GM18508 (cell line): Measurements from ENCODE around the gene MCF2L.
"Not testable (repeated sequence)": the region's sequence is repeated elsewhere in the genome, so short reads cannot be mapped to it uniquely, and the experiment has no call there.

Experiments
- ATAC-seq: cut with Tn5 transposase; IDR thresholded peaks from one replicate; pipeline ENCODE4 v1.9.1; 2021; ENCODE audit warnings: moderate number of reproducible peaks; ENCODE audit not compliant: insufficient read depth, unreplicated experiment

The MCF2L gene

DNA sequence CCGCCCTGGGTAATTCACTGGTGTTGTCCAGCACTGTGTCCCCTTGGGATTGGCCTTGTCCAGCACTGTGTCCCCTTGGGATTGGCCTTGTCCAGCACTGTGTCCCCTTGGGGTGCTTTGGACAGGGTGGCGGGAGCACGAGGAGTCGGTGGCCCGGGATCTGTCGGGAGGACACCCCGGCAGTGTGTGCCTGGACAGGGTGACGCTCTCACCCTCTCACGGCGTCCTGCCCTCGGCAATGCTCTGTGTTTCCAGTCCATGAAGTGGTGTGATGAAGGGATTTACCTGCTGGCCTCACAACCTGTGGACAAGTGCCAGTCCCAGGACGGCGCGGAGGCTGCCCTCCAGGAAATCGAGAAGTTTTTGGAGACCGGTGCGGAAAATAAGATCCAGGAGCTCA, 106.7 kb downstream of the MCF2L start:
- ATAC-seq = no peak

DNA sequence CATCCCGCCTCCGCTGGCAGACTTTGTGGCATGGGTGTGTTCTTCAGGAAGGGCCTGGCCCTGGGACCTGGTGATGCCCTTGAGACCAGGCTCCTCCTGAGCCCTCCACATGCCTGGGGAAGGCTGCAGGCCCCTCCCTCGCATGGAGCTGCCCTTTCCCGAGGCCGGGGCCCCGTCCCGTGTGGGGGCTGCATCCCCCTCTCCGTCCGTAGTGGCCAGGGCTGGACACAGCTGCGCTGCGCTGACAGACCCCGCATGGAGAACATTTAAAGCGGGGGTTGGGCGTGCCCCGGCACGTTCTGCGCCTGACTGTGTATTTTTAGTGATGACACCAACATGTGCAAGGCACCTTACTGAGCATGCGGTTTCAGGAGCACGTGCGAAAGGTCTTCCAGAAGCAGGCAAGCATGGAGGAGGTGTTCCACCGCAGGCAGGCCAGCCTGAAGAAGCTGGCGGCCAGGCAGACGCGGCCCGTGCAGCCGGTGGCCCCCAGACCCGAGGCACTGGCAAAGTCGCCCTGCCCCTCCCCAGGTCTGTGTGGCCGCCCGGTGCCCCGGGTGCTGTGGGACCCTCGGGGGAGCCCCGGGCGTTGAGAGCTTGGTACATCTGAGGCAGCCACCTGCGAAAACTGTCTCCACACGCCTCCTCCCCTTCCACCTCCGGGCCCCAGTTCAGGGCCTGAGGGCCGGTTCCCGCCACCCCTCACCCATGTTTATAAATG, 107.8 kb downstream of the MCF2L start:
- ATAC-seq = no peak

DNA sequence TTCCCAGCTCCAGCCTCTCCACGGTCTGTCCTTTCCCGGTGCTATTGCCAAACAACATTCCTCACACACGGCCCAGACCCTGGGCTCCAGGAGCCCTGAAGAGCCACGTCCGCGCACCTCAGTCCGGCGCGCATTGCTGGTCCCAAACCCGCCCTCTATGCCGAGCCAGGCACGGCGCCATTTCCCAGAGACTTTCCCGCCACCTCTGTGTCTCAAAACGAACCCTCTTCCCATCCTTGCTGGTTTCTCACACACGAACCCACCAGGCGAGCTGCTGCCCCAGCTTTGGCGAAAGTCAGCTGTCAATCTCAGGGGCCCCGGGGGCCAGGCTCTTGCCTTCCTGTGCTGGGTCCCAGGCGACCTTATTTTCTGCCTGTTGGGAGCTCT, 108.5 kb downstream of the MCF2L start:
- no peak for ATAC-seq

DNA sequence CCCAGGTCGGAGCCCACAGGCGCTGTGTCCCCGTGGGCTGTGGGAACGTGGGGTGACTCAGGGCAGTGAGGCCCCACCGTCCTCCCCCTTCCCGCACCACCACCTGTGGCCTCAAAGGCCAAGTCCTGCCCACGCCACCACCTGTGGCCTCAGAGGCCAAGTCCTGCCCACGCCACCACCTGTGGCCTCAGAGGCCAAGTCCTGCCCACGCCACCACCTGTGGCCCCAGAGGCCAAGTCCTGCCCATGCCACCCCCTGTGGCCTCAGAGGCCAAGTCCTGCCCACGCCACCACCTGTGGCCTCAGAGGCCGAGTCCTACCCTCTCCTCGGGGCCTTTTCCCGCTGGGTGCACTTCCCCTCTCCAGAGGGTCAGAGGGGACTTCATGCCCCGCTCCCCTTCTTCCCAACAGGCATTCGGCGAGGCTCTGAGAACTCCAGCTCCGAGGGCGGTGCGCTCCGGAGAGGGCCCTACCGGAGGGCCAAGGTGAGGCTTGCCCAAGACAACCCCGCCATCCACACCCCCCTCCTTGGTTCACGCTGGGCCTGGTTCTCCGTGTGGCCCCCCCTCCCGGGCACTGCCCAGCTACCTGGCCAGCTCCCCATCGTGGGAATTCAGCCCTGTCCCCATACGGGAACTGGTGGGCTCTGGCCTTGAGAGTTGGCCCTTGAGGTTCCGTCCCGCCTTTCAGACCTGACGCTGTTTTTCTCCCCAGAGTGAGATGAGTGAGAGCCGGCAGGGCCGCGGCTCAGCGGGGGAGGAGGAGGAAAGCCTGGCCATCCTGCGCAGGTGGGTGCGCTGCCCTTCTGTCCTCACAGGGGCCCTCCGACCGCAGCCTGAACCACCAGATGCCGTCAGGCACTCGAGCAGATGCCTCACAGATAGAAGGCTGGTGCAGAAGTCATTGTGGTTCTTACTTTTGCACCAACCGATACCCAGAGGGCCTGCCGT, 109.2 kb downstream of the MCF2L start:
- no peak for ATAC-seq

DNA sequence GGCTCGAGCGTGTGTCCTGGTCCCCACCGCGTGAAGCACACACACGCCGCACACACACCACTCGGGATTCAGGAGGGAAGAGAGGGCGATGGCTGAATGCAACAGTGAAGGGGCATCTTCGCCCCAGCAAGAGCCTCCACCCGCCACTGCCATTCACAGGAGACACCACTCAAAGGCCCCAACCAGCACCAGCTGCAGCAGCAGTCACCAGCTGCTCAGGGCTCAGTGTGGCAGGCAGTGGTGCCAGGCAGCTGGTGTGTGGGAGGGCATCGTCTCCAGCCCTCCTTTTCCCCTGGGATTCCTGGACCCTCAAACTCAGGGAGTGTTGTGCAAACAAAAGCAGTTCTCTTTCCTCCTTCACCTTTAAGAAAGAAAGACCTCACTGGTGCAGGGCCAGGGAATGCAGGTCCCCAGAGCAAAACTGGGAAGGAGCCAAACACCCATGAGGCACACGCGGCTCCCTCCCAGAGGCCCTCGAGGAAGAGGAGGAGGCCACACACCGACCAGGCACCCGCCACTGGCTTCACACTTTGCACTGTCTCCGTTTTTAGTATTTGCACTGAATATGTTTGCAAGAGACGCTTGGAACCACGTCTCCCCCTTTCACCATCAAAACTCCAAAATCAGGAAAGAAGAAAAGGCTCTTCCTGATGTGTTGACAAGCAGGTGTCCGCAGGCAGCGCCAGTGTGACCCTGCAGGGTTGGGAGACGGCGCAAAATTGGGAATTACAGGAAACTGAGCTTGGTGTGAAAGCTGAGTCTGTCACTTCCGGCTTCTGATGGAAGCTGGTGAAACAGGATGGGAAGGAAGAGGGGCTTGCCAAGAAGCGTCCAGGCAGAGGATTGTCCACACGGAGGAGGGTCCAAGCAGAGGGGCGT, 110.1 kb downstream of the MCF2L start:
- no peak for ATAC-seq

DNA sequence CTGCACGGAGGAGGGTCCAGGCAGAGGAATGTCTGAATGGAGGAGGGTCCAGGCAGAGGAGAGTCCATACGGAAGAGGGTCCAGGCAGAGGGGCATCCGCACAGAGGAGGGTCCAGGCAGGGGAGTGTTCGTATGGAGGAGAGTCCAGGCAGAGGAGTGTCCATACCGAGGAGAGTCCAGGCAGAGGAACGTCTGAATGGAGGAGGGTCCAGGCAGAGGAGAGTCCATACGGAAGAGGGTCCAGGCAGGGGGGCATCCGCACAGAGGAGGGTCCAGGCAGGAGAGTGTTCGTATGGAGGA, 110.7 kb downstream of the MCF2L start:
- not testable (repeated sequence) for ATAC-seq

DNA sequence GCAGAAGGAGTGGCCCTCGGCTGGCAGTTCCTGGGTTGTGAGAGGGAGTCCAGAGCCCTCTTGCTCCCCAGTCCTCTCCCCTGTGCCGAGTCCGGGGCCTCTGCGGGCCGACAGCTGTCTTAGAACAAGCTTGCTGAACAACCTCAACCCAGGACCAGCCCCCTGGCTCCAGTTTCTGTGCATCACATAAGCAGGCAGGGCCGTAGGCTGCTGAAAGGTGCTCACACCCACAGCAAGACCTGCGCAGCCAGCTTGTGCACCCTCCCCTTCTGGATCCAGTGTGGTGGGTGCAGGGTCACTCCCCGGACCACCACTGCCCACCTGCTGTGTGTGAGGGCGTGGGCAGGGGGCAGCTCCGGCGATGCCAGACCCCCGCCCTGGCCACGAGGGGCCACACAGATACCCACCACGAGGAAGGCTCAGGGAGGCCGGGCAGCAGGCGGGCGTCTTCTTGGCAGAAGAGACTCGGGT, 111.4 kb downstream of the MCF2L start:
- no peak for ATAC-seq

DNA sequence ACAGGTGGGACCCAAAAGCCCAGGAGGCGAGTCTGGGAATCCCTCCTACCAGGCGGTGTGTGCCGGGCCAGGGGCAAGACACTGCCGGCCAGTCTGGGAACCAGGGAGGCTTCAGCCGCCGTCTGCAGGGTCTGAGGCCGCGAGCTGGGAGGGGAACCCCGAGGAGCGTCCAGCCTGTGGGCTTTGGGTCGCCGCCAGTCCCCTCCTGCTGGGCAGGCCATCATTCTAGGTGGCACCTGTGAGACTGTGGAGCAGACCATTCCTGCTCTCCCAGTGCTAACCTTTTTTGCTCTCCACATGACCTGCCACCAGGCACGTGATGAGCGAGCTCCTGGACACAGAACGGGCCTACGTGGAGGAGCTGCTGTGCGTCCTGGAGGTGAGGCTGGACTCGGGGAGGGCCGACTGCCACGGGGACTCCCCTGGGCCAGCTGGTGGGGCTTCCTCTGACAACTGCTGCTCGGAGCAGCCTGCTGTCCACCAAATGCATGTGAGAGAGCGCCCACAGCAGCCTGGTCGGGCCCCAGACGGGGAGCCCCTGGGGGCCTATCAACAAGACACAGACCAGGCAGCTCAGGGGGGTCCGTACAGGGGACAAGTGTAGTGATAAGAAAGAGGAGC, 112.0 kb downstream of the MCF2L start:
- no peak for ATAC-seq

DNA sequence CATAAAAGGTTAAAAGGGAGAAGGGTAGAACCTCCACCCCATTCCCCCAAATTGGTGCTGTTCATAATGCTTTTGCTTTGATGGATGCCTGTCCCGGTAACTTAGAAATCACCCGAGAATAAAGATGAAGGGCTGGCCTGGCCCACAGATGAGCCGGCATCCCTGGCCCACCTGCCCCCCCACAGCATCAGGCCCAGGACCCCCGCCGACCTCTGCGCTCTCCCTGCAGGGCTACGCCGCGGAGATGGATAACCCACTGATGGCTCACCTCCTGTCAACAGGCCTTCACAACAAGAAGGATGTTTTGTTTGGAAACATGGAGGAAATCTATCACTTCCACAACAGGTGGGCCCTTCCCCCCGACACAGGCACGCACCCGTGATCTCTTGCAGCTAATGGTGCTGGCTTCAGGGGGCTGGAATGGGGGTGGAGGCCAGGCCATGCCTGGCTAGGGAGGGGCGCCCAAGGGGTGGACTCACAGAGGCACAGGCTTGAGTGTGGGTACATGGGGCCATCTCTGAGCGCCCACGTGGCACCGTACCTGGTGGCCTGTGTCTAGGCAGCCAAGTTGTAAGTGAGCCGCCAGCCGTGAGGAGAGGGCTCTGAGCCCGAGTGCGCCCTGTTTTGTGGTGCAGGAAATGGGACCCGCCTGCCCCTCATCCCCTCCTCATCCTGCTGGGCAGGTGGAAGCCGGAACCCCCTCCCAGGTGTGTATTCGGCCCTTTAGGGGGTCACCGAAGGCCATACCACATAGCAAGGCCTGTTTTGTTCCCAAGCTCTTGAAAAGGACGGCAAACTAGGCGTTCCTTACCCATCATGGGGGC, 113.4 kb downstream of the MCF2L start:
- no peak for ATAC-seq

DNA sequence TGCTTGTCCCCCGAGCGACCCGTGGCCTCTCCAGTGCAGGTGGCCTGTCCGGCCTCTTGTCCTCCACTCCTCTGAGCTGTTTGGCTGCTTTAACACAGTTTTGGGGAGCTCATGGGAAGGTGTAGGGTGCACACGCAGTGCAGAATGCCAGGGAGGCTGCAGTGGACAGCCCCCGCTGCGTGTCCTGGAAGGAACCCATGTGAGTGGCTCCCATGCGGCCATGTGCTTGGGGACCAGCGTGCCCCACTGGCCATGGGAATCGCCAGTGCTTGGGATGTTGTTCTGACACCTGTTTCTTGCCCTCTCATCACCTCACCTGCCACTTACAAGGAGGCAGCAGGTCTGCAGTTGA, 114.0 kb downstream of the MCF2L start:
- ATAC-seq = no peak

DNA sequence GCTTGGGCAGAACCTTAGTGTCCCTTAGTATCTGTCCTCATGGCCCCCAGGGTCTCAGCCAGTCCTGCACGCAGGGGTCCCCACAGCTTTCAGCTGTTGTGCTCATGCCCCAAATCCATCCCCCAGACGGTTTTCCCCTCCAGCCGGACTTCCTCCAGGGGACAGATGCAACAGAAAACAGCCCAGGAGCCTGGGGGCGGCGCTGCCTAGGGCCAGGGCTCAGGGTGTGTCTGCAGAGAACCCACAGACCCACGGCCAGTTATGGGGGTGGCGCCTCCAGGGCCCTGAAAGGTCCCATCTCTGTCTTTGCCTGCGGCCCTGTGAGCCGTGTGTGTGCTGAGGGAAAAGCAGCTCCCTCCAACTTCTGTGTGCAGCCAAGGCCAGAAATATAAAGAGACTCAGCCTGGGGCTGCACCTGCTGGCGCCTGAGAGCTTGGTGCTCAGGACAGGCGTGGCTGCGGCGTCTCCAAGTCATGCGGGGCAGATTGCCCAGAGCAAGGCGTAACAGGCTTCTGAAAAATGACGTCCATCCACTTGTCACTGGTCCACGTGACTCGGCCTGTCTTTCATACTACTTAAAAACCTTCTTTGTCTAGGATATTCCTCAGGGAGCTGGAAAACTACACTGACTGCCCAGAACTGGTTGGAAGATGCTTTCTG, 114.5 kb downstream of the MCF2L start:
- no peak for ATAC-seq

DNA sequence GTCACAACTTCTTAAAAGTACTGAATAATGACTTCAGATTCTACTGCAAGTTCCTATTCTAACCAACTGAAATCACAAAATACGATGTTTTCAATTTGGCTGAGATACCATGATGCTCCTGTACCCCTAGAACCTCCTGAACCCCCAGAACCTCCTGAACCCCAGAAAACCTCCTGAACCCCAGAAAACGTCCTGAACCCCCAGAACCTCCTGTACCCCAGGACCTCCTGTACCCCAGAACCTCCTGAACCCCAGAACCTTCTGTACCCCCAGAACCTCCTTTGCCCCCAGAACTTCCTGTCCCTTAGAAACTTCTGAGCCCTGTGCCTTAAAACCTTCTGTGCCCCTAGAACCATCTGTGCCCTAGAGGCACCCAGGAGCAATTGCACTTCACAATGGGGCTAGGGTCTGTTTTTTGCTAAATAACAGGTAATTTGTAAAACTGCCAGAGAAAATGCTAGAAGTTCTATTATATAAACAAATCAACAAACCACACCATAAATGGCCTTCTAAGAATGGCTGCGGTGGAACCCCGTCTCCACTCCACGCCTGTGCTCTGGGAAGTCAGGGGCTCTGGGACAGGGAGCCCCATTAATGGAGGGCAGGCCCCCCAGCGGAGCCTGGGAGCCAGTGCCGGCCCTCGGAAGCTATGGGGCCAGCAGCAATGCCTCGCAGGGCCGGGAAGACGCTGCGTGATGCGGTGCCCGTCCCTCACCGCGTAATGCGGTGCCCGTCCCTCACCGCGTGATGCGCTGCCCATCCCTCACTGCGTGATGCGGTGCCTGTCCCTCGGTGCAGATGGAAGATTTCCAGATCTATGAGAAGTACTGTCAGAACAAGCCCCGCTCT, 115.3 kb downstream of the MCF2L start:
- ATAC-seq = no peak

DNA sequence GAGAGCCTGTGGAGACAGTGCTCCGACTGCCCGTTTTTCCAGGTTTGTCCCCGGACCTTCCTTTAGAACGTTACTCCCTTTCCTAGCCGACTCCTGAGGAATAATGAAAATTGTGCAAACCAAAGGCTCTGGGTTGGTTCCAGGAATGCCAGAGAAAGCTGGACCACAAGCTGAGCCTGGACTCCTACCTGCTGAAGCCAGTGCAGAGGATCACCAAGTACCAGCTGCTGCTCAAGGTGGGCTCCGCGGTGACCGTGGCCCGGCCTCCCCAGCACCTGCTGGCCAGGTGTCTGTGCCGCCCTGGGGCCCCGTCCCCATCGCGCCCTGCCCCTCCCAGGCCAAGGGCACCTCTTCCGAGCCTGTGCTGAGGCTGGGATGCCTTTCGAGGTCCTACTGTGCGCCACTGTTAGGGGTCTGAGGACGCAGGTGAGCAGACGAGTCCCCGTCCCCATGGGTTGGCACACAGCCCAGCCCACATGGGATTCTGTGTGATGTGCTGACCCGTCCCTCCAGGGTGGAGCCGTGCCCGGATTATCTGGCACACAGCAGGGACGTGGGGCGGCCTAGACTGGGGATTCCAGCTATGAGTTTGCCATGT, 116.0 kb downstream of the MCF2L start:
- no peak for ATAC-seq

DNA sequence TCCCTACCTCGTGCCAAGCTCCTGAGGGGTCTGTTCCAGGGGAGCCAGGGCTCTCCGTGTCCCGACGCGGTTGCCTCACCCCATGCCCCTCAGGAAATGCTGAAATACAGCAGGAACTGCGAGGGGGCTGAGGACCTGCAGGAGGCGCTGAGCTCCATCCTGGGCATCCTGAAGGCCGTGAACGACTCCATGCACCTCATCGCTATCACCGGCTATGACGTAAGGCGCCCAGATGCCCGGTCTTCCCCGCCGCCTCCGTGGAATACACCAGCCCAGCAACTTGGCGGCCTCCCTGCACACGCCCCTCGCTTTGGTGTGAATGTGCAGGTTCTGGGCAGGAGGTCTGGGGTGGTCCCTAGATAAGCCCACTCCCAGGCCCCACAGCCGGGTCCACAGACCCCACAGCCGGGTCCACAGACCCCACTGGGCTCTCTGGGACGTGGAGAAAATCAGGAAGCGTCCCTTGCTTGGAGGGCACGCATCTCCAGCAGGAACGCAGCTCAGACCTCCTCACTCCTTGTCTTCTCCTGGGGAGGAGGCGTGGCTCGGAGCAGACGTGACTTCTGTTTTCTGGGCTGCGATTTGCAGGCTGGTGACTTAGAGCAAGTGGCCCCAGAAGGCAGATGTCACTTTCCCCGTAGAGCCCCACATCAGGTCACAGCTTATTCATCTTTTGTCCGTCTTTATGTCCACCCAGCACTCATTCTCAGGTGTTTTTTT, 117.2 kb downstream of the MCF2L start:
- ATAC-seq = no peak

DNA sequence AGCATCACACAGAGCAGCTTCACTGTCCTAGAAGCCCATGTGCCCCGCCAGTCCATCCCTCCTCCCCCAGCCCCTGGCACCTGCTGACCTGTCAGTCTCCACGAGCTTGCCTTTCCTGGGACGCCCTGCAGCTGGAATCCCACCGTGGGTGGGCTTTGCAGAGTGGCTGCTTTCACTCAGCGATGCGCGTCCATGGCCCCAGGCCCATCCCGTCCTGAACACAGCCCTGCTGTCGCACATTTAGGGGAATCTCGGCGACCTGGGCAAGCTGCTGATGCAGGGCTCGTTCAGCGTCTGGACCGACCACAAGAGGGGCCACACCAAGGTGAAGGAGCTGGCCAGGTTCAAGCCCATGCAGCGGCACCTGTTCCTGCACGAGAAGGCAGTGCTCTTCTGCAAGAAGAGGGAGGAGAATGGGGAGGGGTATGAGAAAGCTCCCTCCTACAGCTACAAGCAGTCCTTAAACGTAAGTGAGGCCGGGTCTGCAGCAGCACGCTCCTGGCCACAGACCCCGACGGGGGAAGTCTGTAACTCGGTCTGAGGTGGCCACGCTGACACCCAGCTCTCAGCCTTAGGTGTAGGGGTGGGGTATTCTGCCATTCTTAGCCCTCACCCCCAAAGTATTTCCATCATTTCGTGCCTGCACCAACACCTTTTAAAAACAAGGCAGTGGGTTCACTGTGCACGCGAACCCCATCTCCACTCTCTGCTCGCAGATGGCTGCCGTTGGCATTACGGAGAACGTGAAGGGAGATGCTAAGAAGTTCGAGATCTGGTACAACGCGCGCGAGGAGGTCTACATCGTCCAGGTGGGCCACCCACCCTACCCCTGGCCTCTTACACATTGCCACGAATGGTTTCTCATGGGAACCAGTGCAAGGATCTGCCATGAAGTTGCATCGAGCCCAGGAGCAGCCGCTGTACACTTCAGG, 118.2 kb downstream of the MCF2L start:
- no peak for ATAC-seq
